Measurements from ENCODE around the gene EPB41L4B.

The EPB41L4B gene

DNA sequence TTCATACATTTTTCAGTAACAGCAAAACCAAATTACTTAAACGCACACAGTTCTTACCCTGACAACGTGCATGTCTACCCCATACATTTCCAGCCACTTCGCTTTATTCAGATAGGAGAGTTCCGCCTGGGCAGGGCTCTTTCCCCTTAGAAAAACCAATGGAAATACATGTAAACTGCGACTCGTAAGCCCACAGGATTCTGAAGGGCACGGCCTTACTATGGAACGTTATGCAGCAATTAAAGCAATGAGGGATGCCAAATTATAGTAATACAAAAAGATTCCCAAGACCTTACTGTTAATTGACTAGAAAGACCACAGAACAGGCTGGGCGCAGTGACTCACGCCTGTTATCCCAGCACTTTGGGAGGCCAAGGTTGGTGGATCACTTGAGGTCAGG lies 64.5 kb downstream of the EPB41L4B start:
- no peak for DNase-seq
- H3K27me3 Mint-ChIP-seq (ENCODE audit: low read depth, poor library complexity) = peaks cover 13% of the 10 kb centered on the region
- peaks cover 7% of the 10 kb centered on the region for H3K36me3 Mint-ChIP-seq (ENCODE audit: low read depth)
- peaks cover 45% of the 10 kb centered on the region for H3K4me1 Mint-ChIP-seq
- no peaks in the 10 kb centered on the region for H3K9me3 Mint-ChIP-seq
- no peak overlapping the region for H3K27ac Mint-ChIP-seq
- TF ChIP-seq, protein P1, sequence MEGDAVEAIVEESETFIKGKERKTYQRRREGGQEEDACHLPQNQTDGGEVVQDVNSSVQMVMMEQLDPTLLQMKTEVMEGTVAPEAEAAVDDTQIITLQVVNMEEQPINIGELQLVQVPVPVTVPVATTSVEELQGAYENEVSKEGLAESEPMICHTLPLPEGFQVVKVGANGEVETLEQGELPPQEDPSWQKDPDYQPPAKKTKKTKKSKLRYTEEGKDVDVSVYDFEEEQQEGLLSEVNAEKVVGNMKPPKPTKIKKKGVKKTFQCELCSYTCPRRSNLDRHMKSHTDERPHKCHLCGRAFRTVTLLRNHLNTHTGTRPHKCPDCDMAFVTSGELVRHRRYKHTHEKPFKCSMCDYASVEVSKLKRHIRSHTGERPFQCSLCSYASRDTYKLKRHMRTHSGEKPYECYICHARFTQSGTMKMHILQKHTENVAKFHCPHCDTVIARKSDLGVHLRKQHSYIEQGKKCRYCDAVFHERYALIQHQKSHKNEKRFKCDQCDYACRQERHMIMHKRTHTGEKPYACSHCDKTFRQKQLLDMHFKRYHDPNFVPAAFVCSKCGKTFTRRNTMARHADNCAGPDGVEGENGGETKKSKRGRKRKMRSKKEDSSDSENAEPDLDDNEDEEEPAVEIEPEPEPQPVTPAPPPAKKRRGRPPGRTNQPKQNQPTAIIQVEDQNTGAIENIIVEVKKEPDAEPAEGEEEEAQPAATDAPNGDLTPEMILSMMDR (IDR thresholded peaks at IDR 0.05) = no peak
- H3K4me3 Mint-ChIP-seq = no peak overlapping the region

- DNase-seq = no peak
- Mint-ChIP-seq H3K4me3 (no peak overlapping the region), H3K9me3 (no peaks in the 10 kb centered on the region), H3K27me3 (ENCODE audit: low read depth, poor library complexity) (peaks cover 13% of the 10 kb centered on the region), H3K4me1 (peaks cover 50% of the 10 kb centered on the region), H3K36me3 (ENCODE audit: low read depth) (peaks cover 7% of the 10 kb centered on the region), H3K27ac (no peak overlapping the region)
- TF ChIP-seq, protein P1 (IDR thresholded peaks at IDR 0.05) = no peak
Measured at GRCh38 chr9:109255394-109255793, 65.5 kb downstream of the EPB41L4B start.

- Mint-ChIP-seq H3K4me3 (no peak overlapping the region), H3K27ac (no peak overlapping the region), H3K36me3 (ENCODE audit: low read depth) (peaks cover 7% of the 10 kb centered on the region), H3K4me1 (peaks cover 47% of the 10 kb centered on the region), H3K27me3 (ENCODE audit: low read depth, poor library complexity) (peaks cover 12% of the 10 kb centered on the region), H3K9me3 (no peaks in the 10 kb centered on the region)
- DNase-seq = no peak
- TF ChIP-seq, protein P1 (IDR thresholded peaks at IDR 0.05) = no peak
Measured at GRCh38 chr9:109254317-109254716, 66.5 kb downstream of the EPB41L4B start.

DNA sequence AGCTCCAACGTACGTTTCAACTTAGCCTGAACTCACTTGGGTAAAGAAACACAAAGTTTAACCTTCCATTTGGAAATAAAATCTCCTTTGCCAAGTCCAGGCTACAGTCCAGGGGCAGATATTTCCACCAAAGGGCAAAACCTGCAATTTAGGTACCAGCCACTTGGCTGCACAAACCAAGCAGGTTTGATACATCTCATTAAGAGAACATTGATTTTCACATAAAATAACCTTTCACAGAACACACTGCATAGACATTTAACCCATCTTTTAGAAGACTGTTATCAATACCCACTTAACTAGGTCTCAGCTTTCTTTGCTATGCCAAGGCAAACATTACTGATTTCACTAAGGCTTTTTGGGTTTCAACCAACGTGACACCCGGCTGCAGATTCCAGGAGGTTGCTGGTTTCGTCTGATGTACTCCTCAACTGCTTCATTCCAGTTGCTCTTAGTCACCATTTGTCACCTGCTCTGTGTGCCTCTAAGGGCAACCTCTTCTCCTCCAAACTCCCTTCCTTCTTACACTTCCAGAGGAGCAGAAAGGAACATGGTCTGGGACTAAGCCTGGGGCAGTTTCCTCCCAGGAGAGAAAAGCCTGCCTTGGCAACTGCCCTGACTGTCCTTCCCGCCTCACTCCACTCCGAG lies 67.1 kb downstream of the EPB41L4B start:
- TF ChIP-seq, protein P1 (IDR thresholded peaks at IDR 0.05) = no peak
- Mint-ChIP-seq H3K4me3 (no peak overlapping the region), H3K27ac (no peak overlapping the region), H3K27me3 (ENCODE audit: low read depth, poor library complexity) (peaks cover 10% of the 10 kb centered on the region), H3K36me3 (ENCODE audit: low read depth) (peaks cover 7% of the 10 kb centered on the region), H3K9me3 (no peaks in the 10 kb centered on the region), H3K4me1 (peaks cover 42% of the 10 kb centered on the region)
- DNase-seq = no peak

GRCh38 chr9:109253241-109253636 lies 67.6 kb downstream of the EPB41L4B start:
- H3K27ac Mint-ChIP-seq = no peak overlapping the region
- H3K27me3 Mint-ChIP-seq (ENCODE audit: low read depth, poor library complexity) = peaks cover 10% of the 10 kb centered on the region
- H3K4me3 Mint-ChIP-seq = no peak overlapping the region
- peaks cover 38% of the 10 kb centered on the region for H3K4me1 Mint-ChIP-seq
- TF ChIP-seq, protein P1 (IDR thresholded peaks at IDR 0.05) = no peak
- DNase-seq = no peak
- peaks cover 7% of the 10 kb centered on the region for H3K36me3 Mint-ChIP-seq (ENCODE audit: low read depth)
- no peaks in the 10 kb centered on the region for H3K9me3 Mint-ChIP-seq

DNA sequence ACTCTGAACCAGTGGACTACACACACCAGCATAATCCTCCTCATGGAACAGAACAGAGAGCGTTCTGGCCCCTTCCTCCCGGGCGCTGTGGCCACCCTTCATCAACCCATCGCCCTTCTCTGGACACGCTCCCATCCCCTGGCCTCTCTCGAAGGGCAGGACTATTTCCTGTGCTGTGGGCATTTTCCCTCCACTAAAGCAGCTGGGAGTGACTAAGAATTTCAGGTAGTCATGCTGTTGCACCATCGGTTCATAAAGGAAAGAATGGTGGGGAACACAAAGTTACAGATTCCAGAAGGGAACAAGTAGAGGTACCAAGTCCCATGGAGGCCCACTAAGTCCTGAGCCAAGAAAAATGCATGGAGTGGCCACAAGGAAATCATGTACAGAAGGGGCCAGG lies 68.6 kb downstream of the EPB41L4B start:
- peaks cover 39% of the 10 kb centered on the region for H3K4me1 Mint-ChIP-seq
- no peak overlapping the region for H3K27ac Mint-ChIP-seq
- no peak for DNase-seq
- TF ChIP-seq, protein P1 (IDR thresholded peaks at IDR 0.05) = no peak
- peaks cover 6% of the 10 kb centered on the region for H3K27me3 Mint-ChIP-seq (ENCODE audit: low read depth, poor library complexity)
- no peaks in the 10 kb centered on the region for H3K9me3 Mint-ChIP-seq
- peaks cover 7% of the 10 kb centered on the region for H3K36me3 Mint-ChIP-seq (ENCODE audit: low read depth)
- H3K4me3 Mint-ChIP-seq = no peak overlapping the region
